ENCODE measurements around the gene NCOA1.
A peak's percentile ranks its signal among the peaks of the same experiment; 100 is the strongest.

The NCOA1 gene

DNA sequence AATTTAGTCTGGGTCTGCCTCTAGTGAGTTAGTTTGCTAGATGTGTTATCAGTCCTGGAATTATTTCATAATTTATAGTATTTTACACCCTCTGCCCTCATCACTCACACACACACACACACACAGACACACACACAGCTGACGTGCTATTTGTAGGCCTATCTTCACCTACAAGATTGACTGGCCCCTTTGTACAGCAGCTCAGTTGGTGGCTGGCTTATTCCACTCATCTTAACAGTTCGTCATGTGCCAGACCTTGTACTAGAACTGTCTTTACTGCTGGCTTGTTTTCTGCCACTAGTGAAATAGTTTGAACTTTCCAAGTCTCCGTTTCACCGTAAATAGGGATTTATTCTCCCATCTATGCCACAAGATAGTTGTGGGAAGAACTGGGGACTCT, 323.5 kb downstream of the NCOA1 start:
- DNase-seq: no peak
- TF ChIP-seq GATA1 (IDR thresholded peaks at IDR 0.05; ENCODE audit: low read depth, low read length) (no peak), POLR2A (IDR thresholded peaks at IDR 0.05; ENCODE audit: low read length) (no peak)

DNA sequence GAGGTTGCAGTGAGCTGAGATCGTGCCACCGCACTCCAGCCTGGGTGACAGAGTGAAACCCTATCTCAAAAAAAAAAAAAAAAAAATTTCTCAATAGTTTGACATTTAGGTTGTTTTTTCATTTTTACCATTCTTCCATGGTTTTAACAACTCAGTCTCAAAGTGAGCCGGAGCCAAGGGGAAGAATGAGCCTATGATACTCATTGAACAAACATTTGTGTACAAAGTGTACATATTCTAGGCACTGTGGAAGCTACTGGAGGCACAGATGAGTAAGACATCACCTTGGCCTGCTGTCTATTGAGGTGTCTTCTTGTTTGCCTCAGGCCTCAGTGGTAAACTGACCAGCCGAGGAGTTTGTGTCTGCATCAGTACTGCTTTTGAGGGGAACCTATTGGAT, 324.1 kb downstream of the NCOA1 start:
- TF ChIP-seq GATA1 (IDR thresholded peaks at IDR 0.05; ENCODE audit: low read depth, low read length) (no peak), POLR2A (IDR thresholded peaks at IDR 0.05; ENCODE audit: low read length) (no peak)
- no peak for DNase-seq

DNA sequence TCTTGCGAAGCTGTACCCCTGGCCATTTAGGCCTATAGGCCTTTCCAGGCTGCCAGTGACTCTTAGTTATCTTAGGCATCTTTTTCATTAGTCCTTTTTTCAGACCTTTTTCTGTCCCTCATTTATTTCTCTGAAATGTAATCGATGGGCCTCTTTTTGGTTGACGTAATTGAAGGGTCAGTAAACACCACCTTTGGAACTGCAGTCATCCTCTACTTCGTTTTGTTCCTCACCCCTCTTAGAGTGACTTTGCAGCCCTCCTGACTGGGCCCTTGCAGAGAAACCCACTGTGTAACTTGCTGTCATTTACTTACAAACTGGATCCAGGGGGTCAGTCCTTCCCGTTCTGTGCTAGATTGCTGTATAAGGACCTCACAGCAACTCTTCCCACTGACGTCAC, 325.4 kb downstream of the NCOA1 start:
- no peak for DNase-seq
- TF ChIP-seq GATA1 (IDR thresholded peaks at IDR 0.05; ENCODE audit: low read depth, low read length): no peak
- no peak for TF ChIP-seq POLR2A (IDR thresholded peaks at IDR 0.05; ENCODE audit: low read length)

DNA sequence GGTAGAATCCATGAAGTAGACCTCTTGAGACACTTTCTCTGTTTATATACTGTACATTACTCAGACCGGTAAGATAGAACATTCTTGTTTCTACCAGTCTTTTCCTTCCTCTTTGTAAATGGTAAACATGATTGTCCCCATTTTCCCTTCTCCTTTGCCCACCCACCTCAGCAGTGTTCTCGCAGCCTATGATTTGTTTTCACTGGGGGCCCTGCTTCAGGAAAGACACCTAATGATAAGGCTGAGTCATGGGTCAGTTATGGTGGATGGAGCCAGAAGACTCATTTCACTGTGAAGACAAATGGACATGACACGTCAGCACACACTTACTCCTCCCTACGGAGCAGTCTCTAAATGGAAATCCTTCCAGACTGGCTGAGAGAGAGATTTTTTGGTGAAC, 325.8 kb downstream of the NCOA1 start:
- no peak for DNase-seq
- TF ChIP-seq GATA1 (IDR thresholded peaks at IDR 0.05; ENCODE audit: low read depth, low read length): no peak
- no peak for TF ChIP-seq POLR2A (IDR thresholded peaks at IDR 0.05; ENCODE audit: low read length)

DNA sequence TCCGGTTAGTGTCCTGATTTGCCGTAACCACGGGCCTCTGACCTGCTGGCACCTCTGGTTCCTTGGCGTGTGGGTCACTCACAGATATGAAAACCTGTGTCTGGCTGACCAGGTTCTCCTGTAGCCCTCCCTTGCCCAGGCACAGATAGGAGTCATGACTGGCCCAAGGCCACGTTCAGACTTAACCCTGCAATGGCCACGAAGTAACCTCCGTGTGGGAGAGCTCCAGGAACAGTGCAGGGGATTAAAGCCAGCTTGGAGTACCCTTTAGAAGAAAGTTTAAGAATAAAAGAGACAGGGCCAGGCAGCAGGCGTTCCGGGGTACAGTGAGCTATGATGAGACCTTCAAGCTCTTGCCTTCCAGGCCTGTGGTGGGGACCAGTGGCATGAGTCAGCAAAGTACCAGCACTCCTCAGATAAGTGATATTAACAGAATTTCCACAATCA, 327.7 kb downstream of the NCOA1 start:
- TF ChIP-seq GATA1 (IDR thresholded peaks at IDR 0.05; ENCODE audit: low read depth, low read length): no peak
- TF ChIP-seq POLR2A (IDR thresholded peaks at IDR 0.05; ENCODE audit: low read length): no peak
- peak; percentile 38 to 53 for DNase-seq

DNA sequence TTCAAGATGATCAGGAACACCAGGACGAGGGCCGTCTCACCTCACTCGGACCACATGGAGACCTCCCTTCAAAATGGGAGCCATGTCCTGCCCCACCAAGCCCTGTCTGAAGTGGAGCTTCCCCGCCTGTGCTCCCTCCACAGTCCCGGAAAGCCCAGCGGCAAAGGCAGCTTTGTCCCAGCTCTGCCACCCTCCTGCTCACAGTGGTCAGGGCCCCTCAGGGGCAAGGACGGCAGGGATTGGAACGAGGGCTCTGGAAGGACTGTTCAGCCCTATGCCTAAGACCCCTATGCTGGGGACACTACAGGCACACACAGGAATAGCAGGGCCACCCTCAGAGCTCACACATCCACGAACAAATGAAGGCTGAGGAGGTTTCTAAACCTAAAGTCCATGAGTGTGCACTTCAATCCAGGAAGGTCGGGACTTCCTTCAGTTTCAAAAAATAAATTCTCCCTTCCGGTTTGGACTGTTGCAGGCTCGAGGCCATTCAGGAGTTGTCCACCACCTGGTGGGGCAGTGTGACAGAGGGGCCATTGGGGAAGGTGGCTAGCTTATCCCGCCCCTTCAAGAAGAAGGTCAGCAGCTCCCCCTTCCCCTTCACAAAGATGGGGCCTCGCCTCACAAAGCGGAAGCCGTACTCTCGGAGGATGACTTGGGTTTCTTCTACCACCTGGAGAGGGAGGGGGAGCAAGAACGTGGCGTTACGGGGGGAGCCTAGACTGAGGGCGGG, 328.6 kb downstream of the NCOA1 start:
- DNase-seq: no peak
- TF ChIP-seq GATA1 (IDR thresholded peaks at IDR 0.05; ENCODE audit: low read depth, low read length): no peak
- TF ChIP-seq POLR2A (IDR thresholded peaks at IDR 0.05; ENCODE audit: low read length): no peak

DNA sequence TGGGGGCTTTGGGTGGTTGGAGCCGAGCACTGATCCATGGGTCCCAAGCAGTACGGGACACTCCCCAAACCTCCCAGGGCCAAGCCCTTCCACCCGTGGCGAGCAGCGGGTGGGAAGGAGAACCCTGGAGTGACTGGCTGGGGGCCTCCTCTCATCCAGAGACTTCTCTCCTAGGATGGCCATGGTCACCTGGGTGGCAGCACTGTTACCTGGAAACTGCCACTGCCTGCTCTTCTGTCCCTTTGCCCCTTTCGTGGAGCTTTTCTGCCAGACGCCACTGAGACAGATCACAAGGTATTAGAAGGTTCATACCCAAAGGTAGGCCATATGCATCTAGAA, 329.1 kb downstream of the NCOA1 start:
- DNase-seq: no peak
- TF ChIP-seq POLR2A (IDR thresholded peaks at IDR 0.05; ENCODE audit: low read length): no peak
- TF ChIP-seq GATA1 (IDR thresholded peaks at IDR 0.05; ENCODE audit: low read depth, low read length): no peak
